ENCODE measurements around the gene TMC6.
"Not testable (repeated sequence)": the region's sequence is repeated elsewhere in the genome, so short reads cannot be mapped to it uniquely, and the experiment has no call there.

The TMC6 gene

GRCh38 chr17:78122931-78123249, 5.7 kb downstream of the TMC6 start:
- DNase-seq = no peak

GRCh38 chr17:78122216-78122930, 6.2 kb downstream of the TMC6 start:
- DNase-seq = no peak

- no peak for DNase-seq
These were observed 6.7 kb downstream of the TMC6 start for GRCh38 chr17:78121801-78122215.

GRCh38 chr17:78120971-78121800, 7.4 kb downstream of the TMC6 start:
- no peak for DNase-seq

GRCh38 chr17:78120537-78120936, 8.0 kb downstream of the TMC6 start:
- no peak for DNase-seq

GRCh38 chr17:78118801-78119241, 9.7 kb downstream of the TMC6 start:
- no peak for DNase-seq

GRCh38 chr17:78117027-78117981, 11.3 kb downstream of the TMC6 start:
- DNase-seq = peak; percentile 64

- no peak for DNase-seq
These were observed 12.1 kb downstream of the TMC6 start for GRCh38 chr17:78116411-78116810.

GRCh38 chr17:78115803-78116202, 12.8 kb downstream of the TMC6 start:
- DNase-seq = not testable (repeated sequence)

- no peak for DNase-seq
These were observed 13.5 kb downstream of the TMC6 start for GRCh38 chr17:78114831-78115723.

GRCh38 chr17:78113804-78114785, 14.5 kb downstream of the TMC6 start:
- no peak for DNase-seq

GRCh38 chr17:78112518-78113471, 15.8 kb downstream of the TMC6 start:
- DNase-seq = peak; percentile 34

- DNase-seq = no peak
These were observed 16.6 kb downstream of the TMC6 start for GRCh38 chr17:78111727-78112517.

- no peak for DNase-seq
These were observed 17.4 kb downstream of the TMC6 start for GRCh38 chr17:78111016-78111726.

- DNase-seq = no peak
These were observed 18.1 kb downstream of the TMC6 start for GRCh38 chr17:78110363-78111015.

GRCh38 chr17:78109489-78109761, 19.1 kb downstream of the TMC6 start:
- DNase-seq = no peak

- no peak for DNase-seq
These were observed 19.6 kb downstream of the TMC6 start for GRCh38 chr17:78108726-78109488.
